ENCODE results near the gene THRAP3. TPM values are rescaled to one million over a fixed set of nuclear protein-coding genes. Genes with fewer than 3 reads are reported as not detected.

THRAP3 gene
- total RNA-seq, 1 donor from 2014 or later, result 39.5 TPM

- intact Hi-C loops (cut with DNase I), result no loop called here
- Histone ChIP-seq H3K4me1 (peaks cover 6 to 14% of the 10 kb centered on the region in 2 donors), H3K9me3 (no peaks in the 10 kb centered on the region), H3K36me3 (peaks cover 66 to 80% of the 10 kb centered on the region in 2 donors), H3K4me3 (no peak overlapping the region), H3K27ac (peak overlapping the region; percentile 92 to 95), H3K27me3 (no peaks in the 10 kb centered on the region)
- TF ChIP-seq, protein P1, sequence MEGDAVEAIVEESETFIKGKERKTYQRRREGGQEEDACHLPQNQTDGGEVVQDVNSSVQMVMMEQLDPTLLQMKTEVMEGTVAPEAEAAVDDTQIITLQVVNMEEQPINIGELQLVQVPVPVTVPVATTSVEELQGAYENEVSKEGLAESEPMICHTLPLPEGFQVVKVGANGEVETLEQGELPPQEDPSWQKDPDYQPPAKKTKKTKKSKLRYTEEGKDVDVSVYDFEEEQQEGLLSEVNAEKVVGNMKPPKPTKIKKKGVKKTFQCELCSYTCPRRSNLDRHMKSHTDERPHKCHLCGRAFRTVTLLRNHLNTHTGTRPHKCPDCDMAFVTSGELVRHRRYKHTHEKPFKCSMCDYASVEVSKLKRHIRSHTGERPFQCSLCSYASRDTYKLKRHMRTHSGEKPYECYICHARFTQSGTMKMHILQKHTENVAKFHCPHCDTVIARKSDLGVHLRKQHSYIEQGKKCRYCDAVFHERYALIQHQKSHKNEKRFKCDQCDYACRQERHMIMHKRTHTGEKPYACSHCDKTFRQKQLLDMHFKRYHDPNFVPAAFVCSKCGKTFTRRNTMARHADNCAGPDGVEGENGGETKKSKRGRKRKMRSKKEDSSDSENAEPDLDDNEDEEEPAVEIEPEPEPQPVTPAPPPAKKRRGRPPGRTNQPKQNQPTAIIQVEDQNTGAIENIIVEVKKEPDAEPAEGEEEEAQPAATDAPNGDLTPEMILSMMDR (IDR thresholded peaks at IDR 0.05), result no peak
- no peak for DNase-seq (ENCODE audit: low spot score in 2 of 2)
Measured at GRCh38 chr1:36344395-36344680, 120.1 kb downstream of the THRAP3 start.

GRCh38 chr1:36345353-36345752 lies 121.1 kb downstream of the THRAP3 start:
- Histone ChIP-seq H3K9me3 (no peaks in the 10 kb centered on the region), H3K4me3 (no peak overlapping the region), H3K4me1 (peaks cover 16 to 24% of the 10 kb centered on the region in 2 donors), H3K27me3 (no peaks in the 10 kb centered on the region), H3K36me3 (peaks cover 64 to 70% of the 10 kb centered on the region in 2 donors), H3K27ac (peak overlapping the region; percentile 92 to 95)
- TF ChIP-seq, protein P1 (IDR thresholded peaks at IDR 0.05), result no peak
- no peak for DNase-seq (ENCODE audit: low spot score in 2 of 2)
- intact Hi-C loops (cut with DNase I), result no loop called here

- TF ChIP-seq, protein P1 (IDR thresholded peaks at IDR 0.05), result no peak
- intact Hi-C loops (cut with DNase I), result no loop called here
- H3K36me3 ChIP-seq, result peaks cover 53 to 55% of the 10 kb centered on the region in 2 donors
Measured at GRCh38 chr1:36346741-36347370, 122.6 kb downstream of the THRAP3 start.

DNA sequence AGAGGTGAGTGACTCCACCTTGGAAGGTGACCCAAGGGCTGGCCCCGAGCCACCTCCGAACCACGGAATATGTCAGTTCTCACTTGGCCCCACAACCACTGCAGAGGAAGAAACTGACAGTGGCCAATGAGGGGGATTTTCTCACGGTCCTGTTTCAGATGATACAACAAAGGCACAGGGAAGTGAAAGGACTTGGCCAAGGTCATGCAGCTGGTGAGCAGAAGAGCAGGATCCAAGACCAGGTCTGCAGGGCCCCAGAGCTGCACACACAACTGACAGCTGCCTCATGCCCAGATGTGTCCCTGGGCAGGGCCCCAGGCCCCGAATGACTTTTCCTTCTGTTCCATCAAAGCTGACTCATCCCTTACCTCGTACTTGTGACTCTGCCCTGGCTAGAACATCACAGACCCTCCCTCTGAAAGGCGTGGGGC lies 125.0 kb downstream of the THRAP3 start:
- no peak overlapping the region for H3K4me3 ChIP-seq
- DNase-seq (ENCODE audit: low spot score in 2 of 2), result no peak
- peak overlapping the region; percentile 84 to 89 for H3K27ac ChIP-seq
- H3K4me1 ChIP-seq, result peaks cover 39 to 43% of the 10 kb centered on the region in 2 donors
- H3K9me3 ChIP-seq, result no peaks in the 10 kb centered on the region
- TF ChIP-seq, protein P1 (IDR thresholded peaks at IDR 0.05), result no peak
- intact Hi-C loops (cut with DNase I), result no loop called here
- no peaks in the 10 kb centered on the region for H3K27me3 ChIP-seq
- H3K36me3 ChIP-seq, result peaks cover 46 to 52% of the 10 kb centered on the region in 2 donors

More at GRCh38 chr1:36346741-36347370, 122.6 kb downstream of the THRAP3 start:
- no peak overlapping the region for H3K4me3 ChIP-seq
- peaks cover 28 to 39% of the 10 kb centered on the region in 2 donors for H3K4me1 ChIP-seq
- H3K27ac ChIP-seq, result peak overlapping the region; percentile 46
- H3K27me3 ChIP-seq, result no peaks in the 10 kb centered on the region
- no peak for DNase-seq (ENCODE audit: low spot score in 2 of 2)
- no peaks in the 10 kb centered on the region for H3K9me3 ChIP-seq

GRCh38 chr1:36349839-36350238 lies 125.6 kb downstream of the THRAP3 start:
- peaks cover 39 to 43% of the 10 kb centered on the region in 2 donors for H3K4me1 ChIP-seq
- H3K27ac ChIP-seq, result peak overlapping the region; percentile 84 to 89
- no peak for DNase-seq (ENCODE audit: low spot score in 2 of 2)
- peaks cover 46 to 55% of the 10 kb centered on the region in 2 donors for H3K36me3 ChIP-seq
- H3K27me3 ChIP-seq, result no peaks in the 10 kb centered on the region
- no peaks in the 10 kb centered on the region for H3K9me3 ChIP-seq
- H3K4me3 ChIP-seq, result peak overlapping the region in 1 of 2 donors; percentile 30
- TF ChIP-seq, protein P1 (IDR thresholded peaks at IDR 0.05), result no peak
- intact Hi-C loops (cut with DNase I), result loop anchor here (2.0 kb wide), 1 partner anchor 27 kb away; the partner anchor contains the start of gene EVA1B

Data from ascending aorta (tissue), 2 donors.